WTC11 (cell line): Measurements from ENCODE around the gene NPLOC4. TPM values are rescaled to one million over a fixed set of nuclear protein-coding genes. Genes with fewer than 3 reads are reported as not detected.

Experiments
- ATAC-seq: fragments of 200-7000 bp; cut with Tn5 transposase; 2 replicates; pipeline ENCODE4 v1.10.0; 2021; ENCODE audit warnings: mild to moderate bottlenecking, moderate library complexity
- CTCF ChIA-PET: fragments of 300-600 bp; sonication (Branson Sonifier 250); formaldehyde crosslinking; loops from one replicate; lab custom pipeline; 2021; ENCODE audit warnings: antibody characterized with exemption; lab: Charles Lee
- POLR2A ChIA-PET: fragments of 350-600 bp; sonication (Branson Sonifier 250); formaldehyde crosslinking; loops from one replicate; lab custom pipeline; 2021; ENCODE audit warnings: antibody characterized with exemption; lab: Charles Lee
- DNase-seq: peaks from one replicate; pipeline ENCODE4 v3.0.0; 2021; ENCODE audit warnings: low spot score
- H3K27ac Mint-ChIP-seq: 2 replicates; pipeline ENCODE4 v1.8.0; 2021; ENCODE audit warnings: mixed read lengths
- H3K27me3 Mint-ChIP-seq: 2 replicates; pipeline ENCODE4 v1.8.0; 2021; ENCODE audit warnings: low read depth, mild to moderate bottlenecking, moderate library complexity, mixed read lengths
- H3K36me3 Mint-ChIP-seq: 2 replicates; pipeline ENCODE4 v1.8.0; 2021; ENCODE audit warnings: mixed read lengths
- H3K4me1 Mint-ChIP-seq: 2 replicates; pipeline ENCODE4 v1.8.0; 2022; ENCODE audit warnings: mixed read lengths
- H3K4me3 Mint-ChIP-seq: 2 replicates; pipeline ENCODE4 v1.8.0; 2021; ENCODE audit warnings: mild to moderate bottlenecking, moderate library complexity, mixed read lengths
- H3K9me3 Mint-ChIP-seq: 2 replicates; pipeline ENCODE4 v1.8.0; 2021; ENCODE audit warnings: mixed read lengths
- ATF1 ChIP-seq: sonication (generic); formaldehyde crosslinking; IDR thresholded peaks from 2 replicates; pipeline ENCODE4 v1.8.1; 2023; ENCODE audit warnings: mild to moderate bottlenecking, moderate library complexity, missing genetic modification reagents
- CREM ChIP-seq: sonication (generic); formaldehyde crosslinking; IDR thresholded peaks from 2 replicates; pipeline ENCODE4 v1.8.1; 2022; ENCODE audit warnings: mild to moderate bottlenecking, missing genetic modification reagents, moderate library complexity
- EMX1 ChIP-seq: fragments of 250-450 bp; sonication (Bioruptor Pico); IDR thresholded peaks from 2 replicates; pipeline ENCODE4 v1.8.0; 2021; ENCODE audit warnings: mild to moderate bottlenecking
- ESRRA ChIP-seq: sonication (generic); formaldehyde crosslinking; IDR thresholded peaks from 2 replicates; pipeline ENCODE4 v1.8.1; 2022; ENCODE audit warnings: mild to moderate bottlenecking, missing genetic modification reagents, borderline replicate concordance
- GTF2I ChIP-seq: fragments of 250-450 bp; sonication (Bioruptor Pico); conservative IDR thresholded peaks from 2 replicates; pipeline ENCODE4 v1.4.0; 2021; ENCODE audit warnings: mild to moderate bottlenecking
- IRF2 ChIP-seq: sonication (generic); formaldehyde crosslinking; IDR thresholded peaks from 2 replicates; pipeline ENCODE4 v1.8.0; 2022; ENCODE audit warnings: low read depth, missing genetic modification reagents, borderline replicate concordance
- KAT7 ChIP-seq: sonication (generic); formaldehyde crosslinking; IDR thresholded peaks from 2 replicates; pipeline ENCODE4 v1.8.1; 2023; ENCODE audit warnings: missing genetic modification reagents, mild to moderate bottlenecking, borderline replicate concordance
- MYBL2 ChIP-seq: sonication (generic); formaldehyde crosslinking; IDR thresholded peaks from 2 replicates; pipeline ENCODE4 v1.8.1; 2023; ENCODE audit warnings: mild to moderate bottlenecking, moderate library complexity, missing genetic modification reagents
- NR2C2 ChIP-seq: sonication (generic); formaldehyde crosslinking; IDR thresholded peaks from 2 replicates; pipeline ENCODE4 v1.8.0; 2022; ENCODE audit warnings: mild to moderate bottlenecking, missing genetic modification reagents
- SMAD3 ChIP-seq: sonication (generic); formaldehyde crosslinking; IDR thresholded peaks from 2 replicates; pipeline ENCODE4 v1.8.0; 2022; ENCODE audit warnings: missing genetic modification reagents, mild to moderate bottlenecking, borderline replicate concordance
- SP1 ChIP-seq: sonication (generic); formaldehyde crosslinking; conservative IDR thresholded peaks from 2 replicates; pipeline ENCODE4 v1.8.1; 2022; ENCODE audit warnings: missing genetic modification reagents
- ZBTB21 ChIP-seq: sonication (generic); formaldehyde crosslinking; IDR thresholded peaks from 2 replicates; pipeline ENCODE4 v1.8.1; 2023; ENCODE audit warnings: mild to moderate bottlenecking, missing genetic modification reagents, borderline replicate concordance
- ZNF121 ChIP-seq: sonication (generic); formaldehyde crosslinking; IDR thresholded peaks from 2 replicates; pipeline ENCODE4 v1.8.0; 2023; ENCODE audit warnings: missing genetic modification reagents
- ZNF219 ChIP-seq: sonication (generic); formaldehyde crosslinking; IDR thresholded peaks from 2 replicates; pipeline ENCODE4 v1.8.0; 2023; ENCODE audit warnings: missing genetic modification reagents, mild to moderate bottlenecking, borderline replicate concordance
- ZNF416 ChIP-seq: fragments of 250-450 bp; sonication (Bioruptor Pico); IDR thresholded peaks from 2 replicates; pipeline ENCODE4 v1.9.0; 2021; ENCODE audit warnings: mild to moderate bottlenecking, inconsistent platforms
- total RNA-seq: library from RNA; stranded (reverse); gene quantifications from 3 replicates; pipeline ENCODE4 v1.2.3, GENCODE V29; 2021
- TF ChIP-seq, protein P1 (sequence below): sonication (generic); formaldehyde crosslinking; IDR thresholded peaks from 2 replicates; pipeline ENCODE4 v1.8.1; 2022; ENCODE audit warnings: missing genetic modification reagents, borderline replicate concordance
- TF ChIP-seq, protein P2 (sequence below): sonication (generic); formaldehyde crosslinking; conservative IDR thresholded peaks from 2 replicates; pipeline ENCODE4 v1.8.1; 2023; ENCODE audit warnings: mild to moderate bottlenecking, low read depth, missing genetic modification reagents, moderate library complexity
- TF ChIP-seq, protein P3 (sequence below): fragments of 250-450 bp; sonication (Bioruptor Pico); IDR thresholded peaks from 2 replicates; pipeline ENCODE4 v1.9.0; 2021; ENCODE audit warnings: mild to moderate bottlenecking
- TF ChIP-seq, protein P4 (sequence below): sonication (generic); formaldehyde crosslinking; conservative IDR thresholded peaks from 2 replicates; pipeline ENCODE4 v1.8.1; 2022; ENCODE audit warnings: mild to moderate bottlenecking, missing genetic modification reagents
- TF ChIP-seq, protein P5 (sequence below): sonication (generic); formaldehyde crosslinking; IDR thresholded peaks from 2 replicates; pipeline ENCODE4 v1.8.0; 2022; ENCODE audit warnings: mild to moderate bottlenecking, missing genetic modification reagents
- TF ChIP-seq, protein P6 (sequence below): sonication (generic); formaldehyde crosslinking; IDR thresholded peaks from 2 replicates; pipeline ENCODE4 v1.8.1; 2022; ENCODE audit warnings: mild to moderate bottlenecking, missing genetic modification reagents, moderate library complexity, borderline replicate concordance
- TF ChIP-seq, protein P7 (sequence below): sonication (generic); formaldehyde crosslinking; IDR thresholded peaks from 2 replicates; pipeline ENCODE4 v1.8.1; 2022; ENCODE audit warnings: mild to moderate bottlenecking, moderate library complexity, missing genetic modification reagents

NPLOC4 gene
- total RNA-seq, 1 experiment from 2014 or later: 83.5 TPM

DNA sequence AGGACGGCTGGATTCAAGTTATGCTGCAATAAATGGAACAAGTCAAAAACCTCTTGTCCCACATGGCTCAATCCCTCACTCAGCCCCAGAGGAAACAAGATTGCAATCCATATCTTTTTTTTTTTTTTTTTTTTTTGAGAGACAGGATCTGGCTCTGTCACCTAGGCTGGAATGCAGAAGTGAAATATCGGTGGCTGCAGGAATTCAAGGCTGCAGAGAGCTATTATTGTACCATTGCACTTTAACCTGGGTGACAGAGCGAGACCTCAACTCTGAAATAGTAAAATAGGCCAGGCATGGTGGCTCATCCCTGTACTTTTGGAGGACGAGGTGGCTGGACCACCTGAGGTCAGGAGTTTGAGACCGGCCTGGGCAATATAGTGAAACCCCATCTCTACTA is 22.1 kb upstream of the NPLOC4 start:
- H3K4me3 Mint-ChIP-seq: no peak overlapping the region
- CTCF ChIA-PET: no interaction called here
- no peak for DNase-seq
- no peaks in the 10 kb centered on the region for H3K9me3 Mint-ChIP-seq
- no peak for ATAC-seq
- H3K27me3 Mint-ChIP-seq: no peaks in the 10 kb centered on the region; the same call in 1 of the 2 replicates
- no peaks in the 10 kb centered on the region for H3K36me3 Mint-ChIP-seq
- TF ChIP-seq, protein P1, sequence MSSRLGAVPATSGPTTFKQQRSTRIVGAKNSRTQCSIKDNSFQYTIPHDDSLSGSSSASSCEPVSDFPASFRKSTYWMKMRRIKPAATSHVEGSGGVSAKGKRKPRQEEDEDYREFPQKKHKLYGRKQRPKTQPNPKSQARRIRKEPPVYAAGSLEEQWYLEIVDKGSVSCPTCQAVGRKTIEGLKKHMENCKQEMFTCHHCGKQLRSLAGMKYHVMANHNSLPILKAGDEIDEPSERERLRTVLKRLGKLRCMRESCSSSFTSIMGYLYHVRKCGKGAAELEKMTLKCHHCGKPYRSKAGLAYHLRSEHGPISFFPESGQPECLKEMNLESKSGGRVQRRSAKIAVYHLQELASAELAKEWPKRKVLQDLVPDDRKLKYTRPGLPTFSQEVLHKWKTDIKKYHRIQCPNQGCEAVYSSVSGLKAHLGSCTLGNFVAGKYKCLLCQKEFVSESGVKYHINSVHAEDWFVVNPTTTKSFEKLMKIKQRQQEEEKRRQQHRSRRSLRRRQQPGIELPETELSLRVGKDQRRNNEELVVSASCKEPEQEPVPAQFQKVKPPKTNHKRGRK (CRISPR knock-in tag): no peak
- TF ChIP-seq IRF2 (CRISPR knock-in tag) (no peak), NR2C2 (CRISPR knock-in tag) (no peak), GTF2I (no peak), CREM (no peak), SMAD3 (no peak), MYBL2 (CRISPR knock-in tag) (no peak)
- TF ChIP-seq, protein P2, sequence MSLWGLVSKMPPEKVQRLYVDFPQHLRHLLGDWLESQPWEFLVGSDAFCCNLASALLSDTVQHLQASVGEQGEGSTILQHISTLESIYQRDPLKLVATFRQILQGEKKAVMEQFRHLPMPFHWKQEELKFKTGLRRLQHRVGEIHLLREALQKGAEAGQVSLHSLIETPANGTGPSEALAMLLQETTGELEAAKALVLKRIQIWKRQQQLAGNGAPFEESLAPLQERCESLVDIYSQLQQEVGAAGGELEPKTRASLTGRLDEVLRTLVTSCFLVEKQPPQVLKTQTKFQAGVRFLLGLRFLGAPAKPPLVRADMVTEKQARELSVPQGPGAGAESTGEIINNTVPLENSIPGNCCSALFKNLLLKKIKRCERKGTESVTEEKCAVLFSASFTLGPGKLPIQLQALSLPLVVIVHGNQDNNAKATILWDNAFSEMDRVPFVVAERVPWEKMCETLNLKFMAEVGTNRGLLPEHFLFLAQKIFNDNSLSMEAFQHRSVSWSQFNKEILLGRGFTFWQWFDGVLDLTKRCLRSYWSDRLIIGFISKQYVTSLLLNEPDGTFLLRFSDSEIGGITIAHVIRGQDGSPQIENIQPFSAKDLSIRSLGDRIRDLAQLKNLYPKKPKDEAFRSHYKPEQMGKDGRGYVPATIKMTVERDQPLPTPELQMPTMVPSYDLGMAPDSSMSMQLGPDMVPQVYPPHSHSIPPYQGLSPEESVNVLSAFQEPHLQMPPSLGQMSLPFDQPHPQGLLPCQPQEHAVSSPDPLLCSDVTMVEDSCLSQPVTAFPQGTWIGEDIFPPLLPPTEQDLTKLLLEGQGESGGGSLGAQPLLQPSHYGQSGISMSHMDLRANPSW (CRISPR knock-in tag): no peak
- TF ChIP-seq, protein P3, sequence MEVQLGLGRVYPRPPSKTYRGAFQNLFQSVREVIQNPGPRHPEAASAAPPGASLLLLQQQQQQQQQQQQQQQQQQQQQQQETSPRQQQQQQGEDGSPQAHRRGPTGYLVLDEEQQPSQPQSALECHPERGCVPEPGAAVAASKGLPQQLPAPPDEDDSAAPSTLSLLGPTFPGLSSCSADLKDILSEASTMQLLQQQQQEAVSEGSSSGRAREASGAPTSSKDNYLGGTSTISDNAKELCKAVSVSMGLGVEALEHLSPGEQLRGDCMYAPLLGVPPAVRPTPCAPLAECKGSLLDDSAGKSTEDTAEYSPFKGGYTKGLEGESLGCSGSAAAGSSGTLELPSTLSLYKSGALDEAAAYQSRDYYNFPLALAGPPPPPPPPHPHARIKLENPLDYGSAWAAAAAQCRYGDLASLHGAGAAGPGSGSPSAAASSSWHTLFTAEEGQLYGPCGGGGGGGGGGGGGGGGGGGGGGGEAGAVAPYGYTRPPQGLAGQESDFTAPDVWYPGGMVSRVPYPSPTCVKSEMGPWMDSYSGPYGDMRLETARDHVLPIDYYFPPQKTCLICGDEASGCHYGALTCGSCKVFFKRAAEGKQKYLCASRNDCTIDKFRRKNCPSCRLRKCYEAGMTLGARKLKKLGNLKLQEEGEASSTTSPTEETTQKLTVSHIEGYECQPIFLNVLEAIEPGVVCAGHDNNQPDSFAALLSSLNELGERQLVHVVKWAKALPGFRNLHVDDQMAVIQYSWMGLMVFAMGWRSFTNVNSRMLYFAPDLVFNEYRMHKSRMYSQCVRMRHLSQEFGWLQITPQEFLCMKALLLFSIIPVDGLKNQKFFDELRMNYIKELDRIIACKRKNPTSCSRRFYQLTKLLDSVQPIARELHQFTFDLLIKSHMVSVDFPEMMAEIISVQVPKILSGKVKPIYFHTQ (CRISPR knock-in tag): no peak
- TF ChIP-seq, protein P4, sequence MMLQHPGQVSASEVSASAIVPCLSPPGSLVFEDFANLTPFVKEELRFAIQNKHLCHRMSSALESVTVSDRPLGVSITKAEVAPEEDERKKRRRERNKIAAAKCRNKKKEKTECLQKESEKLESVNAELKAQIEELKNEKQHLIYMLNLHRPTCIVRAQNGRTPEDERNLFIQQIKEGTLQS (CRISPR knock-in tag): no peak
- TF ChIP-seq, protein P5, sequence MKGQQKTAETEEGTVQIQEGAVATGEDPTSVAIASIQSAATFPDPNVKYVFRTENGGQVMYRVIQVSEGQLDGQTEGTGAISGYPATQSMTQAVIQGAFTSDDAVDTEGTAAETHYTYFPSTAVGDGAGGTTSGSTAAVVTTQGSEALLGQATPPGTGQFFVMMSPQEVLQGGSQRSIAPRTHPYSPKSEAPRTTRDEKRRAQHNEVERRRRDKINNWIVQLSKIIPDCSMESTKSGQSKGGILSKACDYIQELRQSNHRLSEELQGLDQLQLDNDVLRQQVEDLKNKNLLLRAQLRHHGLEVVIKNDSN: no peak
- POLR2A ChIA-PET: no interaction called here
- H3K27ac Mint-ChIP-seq: no peak overlapping the region
- H3K4me1 Mint-ChIP-seq: peaks cover 2% of the 10 kb centered on the region

DNA sequence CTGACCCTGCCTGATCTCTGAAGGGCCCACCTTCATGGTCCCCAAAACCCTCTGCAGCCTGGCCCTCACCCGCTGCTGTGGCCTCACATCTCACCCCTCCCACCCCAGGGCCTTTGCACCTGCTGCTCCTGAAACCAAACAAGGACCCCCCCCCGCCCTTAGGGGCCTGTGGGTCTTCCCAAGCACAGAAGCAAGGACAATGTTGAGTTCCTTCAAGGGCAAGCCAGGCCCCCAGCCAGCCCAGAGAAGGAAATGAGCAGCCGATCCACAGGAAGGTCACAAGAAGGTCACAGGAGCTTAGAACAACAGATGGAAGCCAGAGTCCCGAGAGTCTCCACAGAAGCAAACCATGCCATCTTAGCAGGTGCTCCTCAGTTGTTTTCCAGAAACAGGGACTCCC is 19.9 kb upstream of the NPLOC4 start:
- ATAC-seq (no peak), DNase-seq (no peak)
- ChIA-PET CTCF (no interaction called here), POLR2A (no interaction called here)
- Mint-ChIP-seq H3K4me3 (no peak overlapping the region), H3K9me3 (no peaks in the 10 kb centered on the region), H3K4me1 (peaks cover 14% of the 10 kb centered on the region), H3K36me3 (no peaks in the 10 kb centered on the region), H3K27me3 (no peaks in the 10 kb centered on the region; the same call in 1 of the 2 replicates), H3K27ac (no peak overlapping the region)
- TF ChIP-seq ATF1 (CRISPR knock-in tag) (no peak), ESRRA (no peak), ZNF121 (no peak), KAT7 (CRISPR knock-in tag) (no peak), SP1 (CRISPR knock-in tag) (no peak), ZBTB21 (no peak), ZNF219 (CRISPR knock-in tag) (no peak), EMX1 (CRISPR knock-in tag) (no peak), ZNF416 (CRISPR knock-in tag) (no peak)
- TF ChIP-seq, protein P6, sequence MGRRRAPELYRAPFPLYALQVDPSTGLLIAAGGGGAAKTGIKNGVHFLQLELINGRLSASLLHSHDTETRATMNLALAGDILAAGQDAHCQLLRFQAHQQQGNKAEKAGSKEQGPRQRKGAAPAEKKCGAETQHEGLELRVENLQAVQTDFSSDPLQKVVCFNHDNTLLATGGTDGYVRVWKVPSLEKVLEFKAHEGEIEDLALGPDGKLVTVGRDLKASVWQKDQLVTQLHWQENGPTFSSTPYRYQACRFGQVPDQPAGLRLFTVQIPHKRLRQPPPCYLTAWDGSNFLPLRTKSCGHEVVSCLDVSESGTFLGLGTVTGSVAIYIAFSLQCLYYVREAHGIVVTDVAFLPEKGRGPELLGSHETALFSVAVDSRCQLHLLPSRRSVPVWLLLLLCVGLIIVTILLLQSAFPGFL (CRISPR knock-in tag): no peak
- TF ChIP-seq, protein P7, sequence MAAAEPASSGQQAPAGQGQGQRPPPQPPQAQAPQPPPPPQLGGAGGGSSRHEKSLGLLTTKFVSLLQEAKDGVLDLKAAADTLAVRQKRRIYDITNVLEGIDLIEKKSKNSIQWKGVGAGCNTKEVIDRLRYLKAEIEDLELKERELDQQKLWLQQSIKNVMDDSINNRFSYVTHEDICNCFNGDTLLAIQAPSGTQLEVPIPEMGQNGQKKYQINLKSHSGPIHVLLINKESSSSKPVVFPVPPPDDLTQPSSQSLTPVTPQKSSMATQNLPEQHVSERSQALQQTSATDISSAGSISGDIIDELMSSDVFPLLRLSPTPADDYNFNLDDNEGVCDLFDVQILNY (CRISPR knock-in tag): no peak
- TF ChIP-seq, protein P3 (CRISPR knock-in tag): no peak
